ENCODE data around the gene JAK1.

JAK1 gene

DNA sequence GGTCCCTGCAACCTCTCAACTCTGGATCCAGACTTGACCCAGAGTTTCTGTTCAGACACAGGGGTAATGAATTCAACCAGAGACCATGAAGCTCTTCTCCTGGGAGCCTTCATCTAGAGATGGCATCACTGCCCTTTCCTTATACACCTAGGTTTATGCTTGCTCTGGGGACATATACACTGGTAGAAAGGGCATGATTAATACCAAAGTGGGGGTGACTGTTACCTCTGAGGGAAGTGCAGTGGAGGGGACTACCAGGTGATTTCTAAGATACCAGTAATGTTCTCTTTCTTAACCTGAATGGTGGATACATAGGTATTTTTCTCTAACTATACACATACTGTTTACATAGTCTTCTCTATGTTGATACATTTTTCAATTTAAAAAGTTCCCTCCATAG, 48.4 kb downstream of the JAK1 start:
- DNase-seq, result no peak

DNA sequence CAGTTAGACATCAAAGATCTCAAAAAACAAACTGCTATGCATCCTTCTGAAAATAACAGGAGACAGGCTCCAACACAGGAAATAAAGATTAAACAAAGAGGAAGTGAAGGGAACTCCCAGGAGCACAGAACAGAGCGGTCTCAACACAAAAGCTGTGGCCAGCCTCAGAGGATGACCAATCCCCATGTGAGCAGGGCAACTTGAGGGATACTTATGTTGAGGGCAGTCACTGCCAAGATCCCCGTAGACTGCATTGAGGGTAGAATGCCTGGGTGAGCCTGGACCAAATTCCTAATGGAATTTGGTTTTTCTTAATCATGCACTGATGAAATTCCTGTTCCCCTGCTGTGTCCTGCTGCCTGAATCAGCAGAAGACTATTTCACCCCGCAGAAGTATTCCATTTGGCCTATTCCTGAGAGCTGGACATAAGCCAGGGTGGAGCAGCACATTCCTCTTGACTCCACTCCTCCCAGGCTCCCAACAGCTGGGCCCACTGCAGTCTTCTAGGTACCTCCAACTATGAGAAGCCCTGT, 49.0 kb downstream of the JAK1 start:
- no peak for DNase-seq

DNA sequence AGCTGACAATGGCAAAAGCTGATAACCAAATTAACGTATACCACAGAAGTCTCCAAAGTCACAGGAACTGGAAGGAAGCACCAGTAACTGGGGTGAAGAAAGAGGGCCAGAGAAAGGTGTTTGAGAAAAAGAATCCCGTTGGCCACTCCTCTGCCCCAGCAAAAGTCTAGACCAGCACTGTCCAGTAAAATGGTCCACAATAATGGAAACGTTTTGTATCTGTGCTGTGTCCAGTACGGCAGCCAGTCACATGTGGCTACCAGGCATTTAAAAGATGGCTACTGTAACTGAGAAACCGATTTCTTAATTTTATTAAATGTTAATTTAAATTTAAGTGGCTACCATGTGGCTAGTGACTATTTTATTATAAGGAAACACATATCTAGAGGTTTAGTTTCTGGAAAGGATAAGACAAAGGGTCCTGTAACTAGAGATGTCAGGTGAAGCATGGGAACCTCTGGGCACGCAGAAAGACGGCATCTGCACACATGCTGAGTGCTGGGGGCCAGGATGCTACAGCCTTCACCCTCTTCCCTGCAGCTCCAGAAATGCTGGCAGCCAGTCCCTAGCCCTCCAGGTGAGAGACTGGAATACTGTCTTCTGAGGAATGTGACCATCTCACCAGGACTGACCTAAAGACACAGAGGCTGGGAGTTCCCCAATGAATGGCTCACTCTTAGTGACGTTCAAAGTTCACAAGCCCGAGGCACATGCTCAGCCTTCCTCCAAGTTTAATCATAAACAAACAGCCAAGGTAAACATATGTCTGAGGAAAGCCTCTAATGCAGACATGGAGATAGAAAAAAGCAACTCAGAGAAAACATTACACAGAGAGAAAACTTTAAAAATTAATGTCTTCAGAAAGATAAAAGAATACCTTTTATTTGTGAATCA, 50.7 kb downstream of the JAK1 start:
- no peak for DNase-seq

DNA sequence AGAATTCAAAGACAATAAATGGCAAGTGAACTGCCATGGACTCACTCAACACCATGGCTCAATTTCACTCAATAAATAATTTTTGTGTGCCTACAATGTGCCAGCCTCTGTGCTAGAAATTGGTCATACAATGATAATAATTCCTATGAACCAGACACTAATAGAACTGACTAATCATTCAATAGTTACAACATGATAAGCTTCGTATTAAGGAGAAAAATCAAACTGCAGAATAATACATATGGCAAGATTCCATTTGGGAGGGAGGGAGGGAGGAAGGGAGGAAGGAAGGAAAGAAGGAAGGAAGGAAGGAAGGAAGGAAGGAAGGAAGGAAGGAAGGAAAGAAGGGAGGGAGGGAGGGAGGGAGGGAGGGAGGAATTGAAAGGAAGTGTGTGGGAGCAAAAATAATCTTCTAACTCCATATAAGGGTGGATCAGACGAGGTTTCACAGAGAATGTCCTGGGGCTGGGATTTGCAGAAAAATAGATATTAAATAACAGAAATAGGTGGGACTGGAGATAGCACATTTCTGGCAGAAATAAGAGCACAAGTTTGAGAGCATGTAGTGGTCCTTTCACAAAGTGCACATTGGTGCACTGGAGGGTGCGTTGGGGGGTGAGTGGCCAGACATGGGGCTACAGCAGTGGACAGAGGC, 52.9 kb downstream of the JAK1 start:
- no peak for DNase-seq

DNA sequence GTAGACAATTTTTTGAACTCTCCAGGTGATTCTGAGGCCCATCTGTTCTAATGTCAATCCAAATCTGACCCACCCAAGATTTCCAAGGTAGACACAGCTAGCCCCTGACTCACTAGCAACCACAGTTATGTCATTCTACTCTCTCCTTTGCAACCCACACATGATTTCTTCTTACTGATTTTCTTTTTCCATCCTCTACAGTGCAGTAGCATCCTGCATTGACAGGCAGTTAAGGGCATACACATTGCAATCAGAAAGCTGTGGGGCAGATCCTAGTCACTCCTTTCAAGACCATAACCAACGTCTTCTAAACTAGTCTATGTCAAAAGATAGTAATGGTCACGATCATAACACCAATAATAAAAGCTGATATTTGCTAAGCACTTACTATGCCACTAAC, 54.2 kb downstream of the JAK1 start:
- no peak for DNase-seq

DNA sequence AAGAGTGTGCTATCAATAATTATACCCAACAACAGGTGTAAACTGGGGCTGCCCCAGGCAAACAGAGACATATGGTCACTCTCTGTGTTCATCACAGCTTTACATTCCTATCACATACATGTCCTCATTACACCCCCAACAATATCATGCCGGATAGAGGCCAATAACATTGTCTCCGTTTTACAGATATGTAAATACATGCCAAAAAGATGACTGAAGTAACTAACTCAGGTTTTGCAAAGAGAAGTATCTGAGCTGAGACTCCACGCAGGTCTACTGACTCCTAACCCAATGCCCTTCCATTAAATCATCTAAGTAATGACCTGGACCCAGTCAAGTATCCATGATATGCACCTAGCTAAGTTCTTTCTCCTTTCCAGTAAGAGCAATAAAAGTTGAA, 55.0 kb downstream of the JAK1 start:
- DNase-seq, result no peak

DNA sequence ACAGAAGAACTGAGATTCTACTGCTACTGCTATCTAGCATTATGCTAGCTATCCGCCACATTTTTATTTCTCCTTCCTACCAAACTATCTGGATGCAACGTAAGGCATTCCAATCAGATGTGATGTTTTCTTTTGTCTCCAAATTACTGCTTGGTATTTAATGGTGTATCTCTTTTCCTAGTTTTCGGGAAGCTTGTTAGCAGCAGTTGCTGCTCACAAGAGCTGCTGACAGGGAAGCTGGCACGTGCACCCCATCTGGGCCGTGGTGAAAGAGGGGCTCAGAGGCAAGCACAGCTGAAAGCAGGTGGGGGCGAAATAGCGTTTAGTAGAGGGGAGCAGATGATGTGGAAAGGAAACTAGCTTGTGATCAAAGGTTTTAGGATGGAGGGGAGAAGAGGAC, 57.3 kb downstream of the JAK1 start:
- no peak for DNase-seq

DNA sequence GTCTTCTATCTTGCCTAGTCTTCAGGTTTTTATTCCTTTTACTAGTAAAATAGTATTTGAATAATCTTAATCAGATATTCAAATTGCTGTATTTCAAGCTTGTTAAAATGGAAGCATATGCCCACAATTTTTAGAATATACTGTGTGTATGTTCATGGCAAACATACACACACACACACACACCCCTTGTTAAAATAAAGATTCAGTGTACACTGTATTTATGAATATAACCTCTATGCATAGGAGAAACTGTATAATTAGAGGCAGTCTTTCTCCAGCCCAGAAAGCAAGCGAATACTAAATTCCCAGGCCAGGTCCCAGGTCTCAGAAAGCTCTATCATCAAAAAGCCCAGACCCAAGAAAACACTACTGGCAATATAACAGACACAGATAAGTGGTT, 57.8 kb downstream of the JAK1 start:
- DNase-seq, result no peak

DNA sequence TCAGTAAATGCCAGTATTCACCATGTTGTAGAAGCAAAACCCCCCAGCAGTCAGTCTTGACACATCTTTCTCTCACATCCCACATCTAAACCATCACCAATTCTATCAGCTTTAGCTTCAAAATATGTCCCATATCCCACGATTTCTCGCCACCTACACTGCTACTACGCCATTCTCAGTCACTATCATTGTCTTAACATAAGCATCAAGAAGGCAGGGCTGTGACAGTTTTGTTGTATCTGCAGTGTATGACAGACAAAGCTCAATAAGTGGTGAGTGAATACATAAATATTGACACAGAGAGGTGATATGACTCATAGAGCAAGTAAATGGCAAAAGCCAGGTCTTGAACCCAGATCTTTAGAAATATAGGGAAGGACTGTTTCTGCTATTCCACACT, 59.9 kb downstream of the JAK1 start:
- no peak for DNase-seq

DNA sequence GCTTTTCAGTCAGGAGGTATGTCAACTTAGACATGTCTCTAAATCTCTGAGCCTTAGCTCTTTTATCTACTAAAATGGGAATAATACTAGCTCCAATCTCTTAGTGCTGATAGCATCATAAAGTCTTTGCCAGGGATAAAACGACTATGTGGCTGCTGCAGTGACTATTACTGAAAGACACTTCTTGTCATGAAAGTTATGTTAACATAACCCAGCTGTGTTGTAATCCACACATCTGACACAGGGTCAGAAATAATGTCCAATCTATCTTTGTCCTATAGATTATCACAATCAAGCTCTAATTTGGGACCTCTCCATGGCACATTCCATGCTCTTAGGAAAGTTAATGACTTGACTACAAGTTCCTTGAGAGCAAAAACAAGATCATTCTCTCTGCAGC, 62.8 kb downstream of the JAK1 start:
- DNase-seq, result no peak

DNA sequence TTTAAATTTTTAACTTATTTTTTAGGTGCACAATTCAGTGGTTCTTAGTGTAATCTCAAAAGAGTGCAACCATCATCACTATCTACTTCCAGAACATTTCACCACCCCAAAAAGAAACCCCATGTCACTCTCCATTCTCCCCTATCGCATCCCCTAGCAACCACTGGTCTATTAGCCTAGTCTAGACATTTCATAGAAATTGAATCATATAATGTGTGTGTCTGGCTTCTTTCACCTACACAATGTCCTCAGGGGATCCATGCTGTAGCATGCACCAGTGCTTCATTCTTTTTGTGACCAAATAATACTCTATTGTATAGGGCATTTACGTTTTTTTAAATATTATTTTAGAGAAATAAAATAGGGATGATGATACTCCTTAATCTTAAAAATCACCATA, 64.7 kb downstream of the JAK1 start:
- DNase-seq, result no peak

DNA sequence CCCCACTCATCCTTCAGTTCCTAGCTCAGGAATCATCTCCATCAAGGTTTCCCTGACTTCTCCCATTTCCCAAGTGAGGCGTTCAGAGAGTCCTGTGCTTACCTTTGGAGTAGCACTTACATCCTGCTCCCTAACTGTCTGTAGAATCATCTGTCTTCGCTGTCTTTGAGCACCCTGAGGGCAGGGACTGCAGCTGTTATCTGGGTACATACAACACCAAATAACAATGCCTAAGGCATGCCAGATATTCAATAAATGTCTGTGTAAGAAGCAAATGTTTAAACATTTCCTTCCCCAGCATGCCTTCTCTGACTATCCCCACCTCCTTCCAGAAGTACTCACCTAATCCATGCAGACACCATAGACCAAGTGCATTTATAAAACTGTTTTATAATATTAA, 65.4 kb downstream of the JAK1 start:
- DNase-seq, result no peak

DNA sequence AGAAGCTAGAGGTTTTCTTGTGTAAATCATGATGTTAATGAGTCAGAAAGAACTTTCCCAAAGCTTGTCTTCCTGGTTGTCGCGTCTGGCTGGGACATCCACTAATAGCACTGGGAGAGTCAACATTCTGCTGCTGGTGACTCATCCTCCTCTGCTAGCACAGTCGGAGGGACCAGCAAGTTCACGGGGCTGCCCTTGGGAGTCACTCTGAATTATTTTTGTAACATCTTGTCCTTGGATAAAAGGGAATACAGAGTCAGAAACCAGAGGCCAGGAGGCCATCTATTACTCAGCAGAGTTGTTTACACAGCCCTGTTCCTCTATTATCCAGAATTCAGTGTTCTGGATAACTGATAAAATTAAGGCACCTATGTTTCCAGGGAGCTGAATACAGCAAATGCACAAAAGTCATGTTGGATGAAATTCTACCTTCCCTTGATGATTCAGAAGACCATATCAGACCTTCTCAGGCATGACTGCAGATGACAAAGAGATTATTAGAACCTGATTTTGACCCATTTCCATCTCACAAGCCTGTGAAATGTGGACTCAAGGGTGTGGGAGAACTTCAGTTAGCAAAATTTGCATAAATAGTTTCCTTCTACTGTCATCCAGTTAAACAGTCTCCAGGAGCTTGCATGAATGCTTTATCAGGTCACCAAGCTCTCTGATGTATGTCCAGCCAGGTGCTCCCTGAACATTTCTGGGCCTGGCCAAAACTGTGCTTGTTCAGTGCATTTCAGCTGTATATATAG, 68.1 kb downstream of the JAK1 start:
- no peak for DNase-seq

DNA sequence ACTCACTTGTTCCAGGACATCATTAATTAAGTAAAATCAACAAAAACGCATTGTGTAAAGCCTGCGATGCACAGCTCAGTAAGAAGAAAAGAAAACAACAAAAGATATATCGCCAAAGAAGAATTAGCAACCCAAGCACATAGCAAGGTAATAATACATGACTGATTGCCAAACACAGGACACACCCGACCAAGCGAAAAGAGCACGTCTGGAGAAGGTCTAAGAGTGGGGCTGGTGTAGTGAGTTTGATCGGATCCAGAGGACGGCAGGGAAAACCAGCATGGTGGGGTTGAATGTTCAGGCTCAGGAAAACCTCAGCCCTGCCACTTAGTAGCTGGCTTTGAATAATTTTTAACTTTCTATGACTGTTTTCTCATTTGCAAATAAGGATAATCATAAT, 69.8 kb downstream of the JAK1 start:
- DNase-seq, result no peak

DNA sequence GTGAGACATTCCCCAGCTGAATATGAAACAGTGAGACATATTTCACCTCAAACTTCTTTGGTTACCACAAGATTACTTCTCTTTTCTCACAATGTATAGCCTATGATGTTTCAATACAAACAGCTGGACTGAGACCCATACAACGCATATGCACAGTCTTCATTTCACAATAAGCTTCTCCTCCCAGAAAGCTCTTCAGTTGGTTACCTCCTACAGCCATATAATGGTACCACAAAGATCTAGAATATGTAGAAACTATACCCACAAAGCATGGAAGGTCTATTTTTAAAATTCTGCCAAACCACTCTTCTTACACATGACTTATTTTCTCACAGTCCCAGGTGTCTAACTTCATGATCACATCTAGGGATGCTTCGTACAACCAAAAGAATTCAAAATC, 70.8 kb downstream of the JAK1 start:
- DNase-seq, result no peak

DNA sequence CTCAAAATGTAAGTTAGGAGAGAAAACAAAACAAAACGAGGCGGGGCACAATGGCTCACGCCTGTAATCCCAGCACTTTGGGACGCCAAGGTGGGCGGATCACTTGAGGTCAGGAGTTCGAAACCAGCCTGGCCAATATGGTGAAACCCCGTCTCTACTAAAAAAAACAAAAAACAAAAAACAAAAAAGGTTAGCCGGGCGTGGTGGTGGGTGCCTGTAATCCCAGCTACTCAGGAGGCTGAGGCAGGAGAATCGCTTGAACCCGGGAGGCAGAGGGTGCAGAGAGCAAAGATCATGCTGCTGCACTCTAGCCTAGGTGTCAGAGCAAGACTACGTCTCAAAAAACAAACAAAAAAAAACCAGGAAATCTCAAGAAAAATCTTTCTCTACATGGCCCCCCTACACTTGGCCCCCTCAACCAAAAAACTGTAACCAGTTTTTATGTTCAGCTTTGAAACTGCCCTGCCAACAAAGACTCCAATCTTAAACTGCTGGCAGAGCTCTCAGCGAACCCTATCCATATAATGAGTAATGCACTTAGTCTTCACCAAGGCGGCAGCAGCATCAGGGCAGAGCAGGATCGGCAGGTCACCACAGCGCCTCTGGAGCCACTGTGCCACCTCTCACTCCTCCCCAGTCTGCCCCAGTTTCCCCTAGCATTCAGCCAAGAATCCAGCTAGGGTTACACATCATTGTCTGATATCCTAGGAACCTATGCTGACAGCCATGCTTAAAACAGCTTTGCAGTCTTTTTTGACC, 71.7 kb downstream of the JAK1 start:
- no peak for DNase-seq

DNA sequence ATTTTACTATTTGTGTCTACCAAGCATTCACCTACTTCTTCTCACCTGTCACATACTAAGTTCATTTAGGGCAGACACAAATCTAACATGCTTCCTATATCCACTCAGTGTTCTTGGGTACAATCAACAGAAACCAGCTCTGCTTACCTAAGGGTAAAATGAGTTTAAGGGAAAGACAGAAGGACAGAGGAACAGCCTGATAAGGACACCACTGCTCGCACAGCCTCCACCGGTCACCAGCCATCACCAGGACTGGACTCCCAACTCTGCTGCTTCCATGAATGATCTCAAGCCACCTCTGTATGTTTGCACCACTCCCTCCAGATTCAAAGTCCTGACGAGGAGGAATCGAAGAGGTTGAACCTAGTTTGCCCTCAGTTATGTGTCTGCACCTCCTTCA, 72.4 kb downstream of the JAK1 start:
- DNase-seq, result no peak

DNA sequence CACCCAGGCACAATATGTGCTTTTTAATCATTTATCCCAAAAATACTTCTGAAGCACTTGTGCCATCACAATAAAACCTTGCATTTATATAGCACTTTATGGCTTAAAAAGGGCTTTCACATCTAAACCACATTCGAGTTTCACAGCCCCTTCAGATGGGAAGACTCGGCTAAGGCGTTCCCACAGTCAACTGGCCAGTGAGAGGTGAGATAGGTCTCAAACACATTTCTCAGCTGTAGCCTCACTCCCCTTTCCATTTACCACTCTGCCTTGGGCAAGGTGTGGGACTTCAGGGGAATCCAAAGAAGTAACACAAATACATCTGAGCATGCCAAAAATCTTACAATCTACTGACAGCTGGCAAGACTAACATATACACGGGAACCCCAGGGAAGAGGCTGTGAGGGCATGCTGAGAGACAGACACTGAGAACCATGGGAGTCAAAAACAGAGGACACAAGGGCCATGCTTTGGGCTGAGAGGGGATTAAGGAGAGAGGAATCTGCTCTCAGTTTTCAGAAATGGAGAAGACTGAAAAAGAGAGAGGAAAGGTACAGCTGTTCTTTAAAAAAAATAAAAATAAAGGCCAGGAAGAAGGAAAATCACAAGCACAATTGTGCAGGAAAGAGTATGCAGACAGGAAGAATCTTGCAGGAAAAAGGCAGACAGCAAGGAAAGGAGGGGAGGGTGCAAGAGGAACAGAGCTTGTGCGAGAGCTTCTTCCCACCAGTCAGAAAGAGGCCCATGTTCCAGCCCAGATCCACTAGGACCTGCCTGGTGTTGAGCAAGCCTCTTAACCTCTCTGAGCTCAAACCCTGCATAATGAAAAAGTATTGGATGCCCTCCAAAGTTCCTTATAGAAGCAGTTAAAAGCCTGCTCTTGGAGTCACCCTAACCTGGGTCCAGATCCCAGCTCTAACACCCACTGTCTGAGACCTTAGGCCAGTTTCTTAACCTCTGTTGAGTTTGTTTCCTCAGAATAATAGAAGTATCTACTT, 73.5 kb downstream of the JAK1 start:
- DNase-seq, result no peak

DNA sequence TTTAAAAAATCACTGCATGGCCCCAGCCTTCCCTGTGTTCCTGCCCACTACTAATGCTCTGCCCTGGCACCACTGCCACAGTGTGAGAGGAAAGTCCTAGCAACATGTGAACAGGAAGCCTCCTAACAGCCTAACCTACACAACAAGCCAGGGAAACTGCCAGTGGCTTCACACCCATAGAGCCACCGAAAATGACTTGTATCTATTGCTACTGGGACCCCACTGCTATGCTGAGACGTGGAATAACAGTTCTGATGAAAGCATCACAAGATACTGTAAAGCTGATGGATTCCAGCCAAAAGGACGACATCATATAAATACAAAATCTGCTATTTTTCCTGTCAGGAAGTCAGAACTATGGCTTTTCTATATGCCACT, 74.9 kb downstream of the JAK1 start:
- DNase-seq, result no peak

DNA sequence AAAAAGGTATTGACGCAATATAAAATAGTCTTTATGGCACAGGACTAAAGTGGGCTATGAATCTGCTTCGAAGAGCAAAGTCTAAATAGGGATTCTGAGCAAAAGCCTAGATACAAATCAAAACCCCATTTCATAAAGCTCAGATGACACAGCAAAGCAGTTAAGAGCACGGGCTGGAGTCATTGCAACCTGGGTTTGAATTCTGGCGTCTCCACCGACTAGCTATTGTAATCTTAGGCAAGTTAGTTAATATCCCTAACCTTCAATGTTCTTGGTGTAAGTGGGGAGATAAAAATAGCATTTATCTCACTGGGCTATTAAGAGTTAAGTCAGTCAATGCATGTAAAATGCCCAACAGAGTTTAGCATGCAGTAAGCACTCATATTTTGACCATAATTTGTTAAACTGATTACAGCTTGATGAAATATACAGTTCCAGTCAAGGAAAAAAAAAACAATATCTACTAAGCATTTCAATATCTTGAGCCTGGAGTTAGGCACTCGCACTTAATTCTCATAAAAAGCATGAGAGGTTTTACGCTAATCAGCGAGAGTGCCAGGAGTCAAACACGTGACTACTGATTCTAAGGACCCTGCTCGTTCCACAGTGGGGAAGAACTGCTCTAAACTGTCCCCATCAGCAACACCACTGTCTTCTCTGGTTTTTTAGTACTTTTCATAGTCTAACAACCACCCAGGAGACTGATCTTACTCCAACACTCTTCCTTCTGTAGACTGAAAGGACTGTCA, 75.5 kb downstream of the JAK1 start:
- no peak for DNase-seq

DNA sequence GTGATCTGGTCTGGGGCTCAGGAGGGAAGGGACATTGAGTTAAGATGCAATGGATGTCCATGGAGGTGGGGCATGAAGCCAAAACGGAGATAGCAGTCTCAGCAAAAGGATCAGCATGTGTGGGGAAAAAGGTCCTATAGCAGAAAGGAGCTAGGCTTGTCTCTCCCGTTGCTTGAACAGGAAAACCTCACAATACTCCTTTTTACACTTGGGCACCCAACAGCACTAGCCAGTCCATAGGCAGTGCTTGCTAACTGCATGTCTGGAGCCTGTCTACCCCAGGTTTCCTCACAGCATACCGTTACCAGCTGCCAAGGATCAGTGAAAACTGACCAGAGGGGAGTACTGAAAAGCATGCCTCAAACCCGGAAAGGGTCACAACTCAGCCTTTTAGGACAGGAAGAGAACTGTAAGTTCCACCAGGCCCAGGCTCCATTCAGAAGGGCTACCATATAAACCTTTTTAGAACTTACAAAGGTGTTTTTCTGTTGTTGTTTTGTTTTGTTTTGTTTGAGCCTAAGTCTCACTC, 78.6 kb downstream of the JAK1 start:
- DNase-seq, result no peak

Measured in NCI-H748 treated with DMSO at 0.1 percent for 48 hours (cell line).